Thyroid gland (tissue), 4 donors: ENCODE data around the gene AK8.

Source experiments
- POLR2A ChIP-seq, 2 donors: fragments of 450-650 bp; IDR thresholded peaks; one replicate each; pipeline ENCODE4 v1.6.1; 2017; ENCODE audit warnings: antibody characterized with exemption in 2 of 2, mild to moderate bottlenecking in 2 of 2, moderate library complexity in 1 of 2
- TF ChIP-seq, protein P1 (sequence below), 6 experiments: fragments of 200-600 bp in 3 of 6; fragments of 450-650 bp in 3 of 6; sonication (generic) in 3 of 6; IDR thresholded peaks; one replicate each; pipeline ENCODE4 v1.5.1; 2016 to 2019; ENCODE audit warnings: antibody characterized with exemption in 6 of 6, mild to moderate bottlenecking in 2 of 6, inconsistent platforms in 1 of 6, moderate library complexity in 1 of 6

DNA sequence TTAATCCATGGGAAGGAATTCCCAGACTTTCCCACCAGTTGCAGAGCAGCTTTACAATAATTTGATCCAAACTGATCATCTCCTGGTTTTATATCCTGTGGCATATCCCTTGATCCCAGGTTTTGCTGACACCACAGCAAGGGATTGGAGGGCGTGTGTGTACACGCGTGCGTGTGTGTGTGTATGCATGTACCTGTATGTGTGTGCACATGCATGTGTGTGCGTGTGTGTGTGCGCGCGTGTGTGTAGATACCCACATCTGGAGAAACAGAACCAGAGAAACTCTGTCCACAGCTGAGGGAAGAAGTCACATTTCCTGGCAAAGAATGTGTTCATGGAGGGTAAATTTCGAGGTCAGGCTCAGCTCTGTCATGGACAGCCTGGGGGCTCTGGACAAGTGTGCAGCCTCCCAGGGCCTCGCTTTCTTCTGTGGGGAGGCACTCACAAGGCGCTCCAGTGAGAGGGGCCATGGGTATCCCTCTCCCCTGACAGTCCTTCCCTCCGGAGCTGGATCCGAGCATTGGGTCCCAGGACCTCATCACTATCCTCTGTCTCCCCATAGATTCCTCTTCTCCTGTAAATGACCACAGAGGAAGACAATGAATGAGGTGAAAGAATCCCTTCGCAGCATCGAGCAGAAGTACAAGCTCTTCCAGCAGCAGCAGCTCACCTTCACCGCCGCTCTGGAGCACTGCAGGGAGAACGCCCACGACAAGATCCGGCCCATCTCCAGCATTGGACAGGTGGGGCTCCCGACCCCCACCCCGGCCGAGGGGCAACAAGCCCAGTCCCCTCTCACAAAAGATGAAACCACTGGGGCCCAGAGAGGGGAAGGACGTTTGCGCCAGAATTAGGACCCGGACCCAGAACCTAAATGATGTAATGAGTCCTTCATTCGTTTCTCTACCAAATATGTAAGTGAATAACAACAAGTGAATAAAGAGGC, 5.5 kb upstream of the AK8 start:
- TF ChIP-seq, protein P1, sequence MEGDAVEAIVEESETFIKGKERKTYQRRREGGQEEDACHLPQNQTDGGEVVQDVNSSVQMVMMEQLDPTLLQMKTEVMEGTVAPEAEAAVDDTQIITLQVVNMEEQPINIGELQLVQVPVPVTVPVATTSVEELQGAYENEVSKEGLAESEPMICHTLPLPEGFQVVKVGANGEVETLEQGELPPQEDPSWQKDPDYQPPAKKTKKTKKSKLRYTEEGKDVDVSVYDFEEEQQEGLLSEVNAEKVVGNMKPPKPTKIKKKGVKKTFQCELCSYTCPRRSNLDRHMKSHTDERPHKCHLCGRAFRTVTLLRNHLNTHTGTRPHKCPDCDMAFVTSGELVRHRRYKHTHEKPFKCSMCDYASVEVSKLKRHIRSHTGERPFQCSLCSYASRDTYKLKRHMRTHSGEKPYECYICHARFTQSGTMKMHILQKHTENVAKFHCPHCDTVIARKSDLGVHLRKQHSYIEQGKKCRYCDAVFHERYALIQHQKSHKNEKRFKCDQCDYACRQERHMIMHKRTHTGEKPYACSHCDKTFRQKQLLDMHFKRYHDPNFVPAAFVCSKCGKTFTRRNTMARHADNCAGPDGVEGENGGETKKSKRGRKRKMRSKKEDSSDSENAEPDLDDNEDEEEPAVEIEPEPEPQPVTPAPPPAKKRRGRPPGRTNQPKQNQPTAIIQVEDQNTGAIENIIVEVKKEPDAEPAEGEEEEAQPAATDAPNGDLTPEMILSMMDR (IDR thresholded peaks at IDR 0.05), result no peak
- no peak for TF ChIP-seq POLR2A (IDR thresholded peaks at IDR 0.05)
